ENCODE data around the gene RAVER2. TPM values are rescaled to one million over a fixed set of nuclear protein-coding genes. Genes with fewer than 3 reads are reported as not detected.

Gene RAVER2
- total and polyA plus RNA-seq, 2 donors (not counting 1 experiment from before 2014, with no cell fraction given) = 0.82 to 1.4 TPM

DNA sequence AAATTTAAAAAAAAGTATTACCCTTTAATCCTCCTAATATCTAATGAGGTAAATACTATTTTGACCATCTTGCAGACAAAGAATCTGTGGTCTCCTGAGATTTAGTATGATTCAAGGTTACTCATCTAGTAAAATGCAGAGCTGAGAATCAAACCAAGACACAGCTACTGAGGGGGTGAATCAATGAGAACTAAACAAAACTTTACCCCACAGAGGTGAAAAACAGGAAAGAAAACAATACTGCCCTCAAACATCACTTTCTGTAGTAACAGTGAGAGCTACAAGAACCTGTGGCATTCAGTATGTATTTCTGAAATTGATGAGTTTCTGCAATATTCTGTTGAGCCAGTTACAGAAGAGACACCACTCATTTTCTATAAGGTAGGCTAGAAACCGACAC, 136.4 kb downstream of the RAVER2 start:
- intact Hi-C loops (cut with micrococcal nuclease) = loop anchor here (2.0 kb wide), 1 partner anchor 16 kb away; no protein-coding TSS in a partner anchor
- H3K27me3 ChIP-seq (replicated peaks in 1 of 4; ENCODE audit: control extremely low read depth in 1 of 4, control insufficient read depth in 3 of 4, insufficient read depth in 4 of 4, low read length in 3 of 4) = no peaks in the 10 kb centered on the region
- H3K27ac Mint-ChIP-seq = peak overlapping the region; percentile 26
- no peak overlapping the region for H3K4me3 ChIP-seq (ENCODE audit: control extremely low read depth in 1 of 5, extremely low read depth in 1 of 5, insufficient read depth in 1 of 5, low read depth in 2 of 5, low read length in 4 of 5)
- H3K27ac ChIP-seq (ENCODE audit: low read length in 2 of 2) = no peak overlapping the region
- H3K9me3 Mint-ChIP-seq (ENCODE audit: insufficient read depth) = no peaks in the 10 kb centered on the region
- peaks cover 30% of the 10 kb centered on the region for H3K4me1 Mint-ChIP-seq
- no peaks in the 10 kb centered on the region for H3K27me3 Mint-ChIP-seq
- peaks cover 65% of the 10 kb centered on the region for H4K20me1 ChIP-seq (ENCODE audit: control insufficient read depth, insufficient read depth, low read length, poor library complexity, severe bottlenecking)
- TF ChIP-seq, protein P1, sequence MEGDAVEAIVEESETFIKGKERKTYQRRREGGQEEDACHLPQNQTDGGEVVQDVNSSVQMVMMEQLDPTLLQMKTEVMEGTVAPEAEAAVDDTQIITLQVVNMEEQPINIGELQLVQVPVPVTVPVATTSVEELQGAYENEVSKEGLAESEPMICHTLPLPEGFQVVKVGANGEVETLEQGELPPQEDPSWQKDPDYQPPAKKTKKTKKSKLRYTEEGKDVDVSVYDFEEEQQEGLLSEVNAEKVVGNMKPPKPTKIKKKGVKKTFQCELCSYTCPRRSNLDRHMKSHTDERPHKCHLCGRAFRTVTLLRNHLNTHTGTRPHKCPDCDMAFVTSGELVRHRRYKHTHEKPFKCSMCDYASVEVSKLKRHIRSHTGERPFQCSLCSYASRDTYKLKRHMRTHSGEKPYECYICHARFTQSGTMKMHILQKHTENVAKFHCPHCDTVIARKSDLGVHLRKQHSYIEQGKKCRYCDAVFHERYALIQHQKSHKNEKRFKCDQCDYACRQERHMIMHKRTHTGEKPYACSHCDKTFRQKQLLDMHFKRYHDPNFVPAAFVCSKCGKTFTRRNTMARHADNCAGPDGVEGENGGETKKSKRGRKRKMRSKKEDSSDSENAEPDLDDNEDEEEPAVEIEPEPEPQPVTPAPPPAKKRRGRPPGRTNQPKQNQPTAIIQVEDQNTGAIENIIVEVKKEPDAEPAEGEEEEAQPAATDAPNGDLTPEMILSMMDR (IDR thresholded peaks at IDR 0.05) = no peak
- no peak for TF ChIP-seq EZH2 (IDR thresholded peaks at IDR 0.05; ENCODE audit: borderline replicate concordance, insufficient read depth, low read depth, low read length, poor library complexity, severe bottlenecking)
- peaks cover 2 to 75% of the 10 kb centered on the region in 2 experiments for H3K36me3 ChIP-seq (replicated peaks in 1 of 2; ENCODE audit: control extremely low read depth in 1 of 2, control insufficient read depth in 1 of 2, extremely low read depth in 1 of 2, insufficient read depth in 2 of 2, low read length in 1 of 2)
- no peaks in the 10 kb centered on the region for H3K9me3 ChIP-seq (ENCODE audit: control extremely low read depth in 1 of 3, control insufficient read depth in 2 of 3, insufficient read depth in 1 of 3, low read length in 2 of 3)
- POLR2A ChIA-PET = interaction anchor here (1.2 kb wide), 1 partner anchor 187 kb away, joined by 10 read pairs; no protein-coding TSS in a partner anchor
- no peak for DNase-seq
- H3K4me3 Mint-ChIP-seq = no peak overlapping the region
- CTCF ChIA-PET = no interaction called here
- peaks cover 0 to 6% of the 10 kb centered on the region in 2 donors for H3K4me1 ChIP-seq (ENCODE audit: control insufficient read depth in 2 of 2, insufficient read depth in 2 of 2, low read length in 2 of 2)
- 78% methylated on average over 1 of the region's 1 CpG for WGBS (ENCODE audit: insufficient coverage)
- ATAC-seq (ENCODE audit: low read depth) = no peak
- H2AFZ ChIP-seq (ENCODE audit: insufficient read depth, low read depth, low read length, poor library complexity, severe bottlenecking) = no peak overlapping the region
- H3K79me2 ChIP-seq (ENCODE audit: control insufficient read depth, insufficient read depth, low read length) = peaks cover 65% of the 10 kb centered on the region
- H3K9ac ChIP-seq (ENCODE audit: low read length) = no peak overlapping the region
- no peak overlapping the region for H3K4me2 ChIP-seq (replicated peaks; ENCODE audit: low read depth, low read length, poor library complexity, severe bottlenecking)

Other genes with a start within 250 kb of the RAVER2 start
- gene JAK1, start 221.5 kb downstream of the RAVER2 start, total RNA-seq = 244 and 260 TPM in 2 replicates
- 86.1 and 99.0 TPM in 2 replicates for gene JAK1, start 221.5 kb downstream of the RAVER2 start, polyA plus RNA-seq